IMR-90 (cell line): ENCODE data around the gene KCNJ3.

Experiments
- MAZ ChIP-seq: IDR thresholded peaks from 2 replicates; pipeline ENCODE4 v1.6.1; 2012; ENCODE audit warnings: low read depth, mild to moderate bottlenecking, low read length, improper control_type of control experiment, moderate library complexity, borderline replicate concordance
- POLR2A ChIP-seq: IDR thresholded peaks from 2 replicates; pipeline ENCODE4 v1.6.1; 2012; ENCODE audit warnings: mild to moderate bottlenecking, low read depth, low read length
- RAD21 ChIP-seq: IDR thresholded peaks from 2 replicates; pipeline ENCODE4 v1.6.1; 2012; ENCODE audit warnings: low read length, improper control_type of control experiment
- RFX5 ChIP-seq: IDR thresholded peaks from 2 replicates; pipeline ENCODE4 v1.8.0; 2012; ENCODE audit warnings: low read depth, mild to moderate bottlenecking, low read length, moderate library complexity
- SMC3 ChIP-seq: fragments of 150-350 bp; IDR thresholded peaks from 2 replicates; pipeline ENCODE4 v1.6.1; 2016; ENCODE audit warnings: low read depth, mild to moderate bottlenecking, antibody characterized with exemption, low read length, moderate library complexity
- TF ChIP-seq, protein P1 (sequence below): conservative IDR thresholded peaks from 2 replicates; pipeline ENCODE4 v1.5.1; 2012; ENCODE audit warnings: mild to moderate bottlenecking, low read depth, low read length, improper control_type of control experiment

DNA sequence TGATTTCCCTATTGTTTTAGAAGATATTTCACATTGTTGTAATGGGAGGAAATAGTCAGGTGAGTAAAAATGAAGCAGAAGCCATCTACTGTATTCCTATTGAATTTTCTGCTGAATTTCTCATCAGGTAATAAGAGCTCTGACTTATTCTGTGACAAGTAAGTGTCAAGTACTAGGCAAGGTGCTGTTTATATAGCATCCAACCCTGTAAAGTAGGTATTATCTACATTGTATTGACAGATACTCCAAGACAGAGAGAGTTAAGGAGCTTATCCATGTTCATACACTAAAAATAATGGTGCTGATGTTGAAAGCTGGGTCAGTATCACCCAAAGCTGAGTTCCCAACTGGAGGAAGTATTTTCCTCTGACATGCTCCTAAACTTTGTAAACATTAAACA lies 106.0 kb downstream of the KCNJ3 start:
- TF ChIP-seq POLR2A = no peak
- no peak for TF ChIP-seq RAD21
- TF ChIP-seq, protein P1, sequence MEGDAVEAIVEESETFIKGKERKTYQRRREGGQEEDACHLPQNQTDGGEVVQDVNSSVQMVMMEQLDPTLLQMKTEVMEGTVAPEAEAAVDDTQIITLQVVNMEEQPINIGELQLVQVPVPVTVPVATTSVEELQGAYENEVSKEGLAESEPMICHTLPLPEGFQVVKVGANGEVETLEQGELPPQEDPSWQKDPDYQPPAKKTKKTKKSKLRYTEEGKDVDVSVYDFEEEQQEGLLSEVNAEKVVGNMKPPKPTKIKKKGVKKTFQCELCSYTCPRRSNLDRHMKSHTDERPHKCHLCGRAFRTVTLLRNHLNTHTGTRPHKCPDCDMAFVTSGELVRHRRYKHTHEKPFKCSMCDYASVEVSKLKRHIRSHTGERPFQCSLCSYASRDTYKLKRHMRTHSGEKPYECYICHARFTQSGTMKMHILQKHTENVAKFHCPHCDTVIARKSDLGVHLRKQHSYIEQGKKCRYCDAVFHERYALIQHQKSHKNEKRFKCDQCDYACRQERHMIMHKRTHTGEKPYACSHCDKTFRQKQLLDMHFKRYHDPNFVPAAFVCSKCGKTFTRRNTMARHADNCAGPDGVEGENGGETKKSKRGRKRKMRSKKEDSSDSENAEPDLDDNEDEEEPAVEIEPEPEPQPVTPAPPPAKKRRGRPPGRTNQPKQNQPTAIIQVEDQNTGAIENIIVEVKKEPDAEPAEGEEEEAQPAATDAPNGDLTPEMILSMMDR = no peak
- no peak for TF ChIP-seq MAZ
- TF ChIP-seq RFX5 = no peak
- TF ChIP-seq SMC3 = no peak
